HEK293 (cell line): ENCODE measurements around the gene FUT6.

ENCODE experiments used
- BCL11B ChIP-seq: fragments of 450-650 bp; formaldehyde crosslinking; IDR thresholded peaks from 2 replicates; pipeline ENCODE4 v1.5.1; 2016; ENCODE audit warnings: low read depth, missing biosample characterization, missing genetic modification characterization
- GLIS1 ChIP-seq: fragments of 450-650 bp; formaldehyde crosslinking; IDR thresholded peaks from 2 replicates; pipeline ENCODE4 v1.5.1; 2016; ENCODE audit warnings: missing biosample characterization, missing genetic modification characterization
- KLF7 ChIP-seq: fragments of 450-650 bp; formaldehyde crosslinking; IDR thresholded peaks from 2 replicates; pipeline ENCODE4 v1.5.1; 2016; ENCODE audit warnings: missing biosample characterization, missing genetic modification characterization, borderline replicate concordance
- KLF8 ChIP-seq: fragments of 450-650 bp; formaldehyde crosslinking; IDR thresholded peaks from 2 replicates; pipeline ENCODE4 v1.5.1; 2016; ENCODE audit warnings: missing biosample characterization, missing genetic modification characterization
- OSR2 ChIP-seq: fragments of 450-650 bp; formaldehyde crosslinking; IDR thresholded peaks from 2 replicates; pipeline ENCODE4 v1.5.1; 2016; ENCODE audit warnings: missing biosample characterization, missing genetic modification characterization
- PBX3 ChIP-seq: sonication (generic); formaldehyde crosslinking; IDR thresholded peaks from 2 replicates; pipeline ENCODE4 v1.8.1; 2022; ENCODE audit warnings: mild to moderate bottlenecking, moderate library complexity, missing genetic modification reagents
- PRDM10 ChIP-seq: fragments of 450-650 bp; formaldehyde crosslinking; IDR thresholded peaks from 2 replicates; pipeline ENCODE4 v1.5.1; 2016; ENCODE audit warnings: missing biosample characterization, missing genetic modification characterization
- PRDM6 ChIP-seq: fragments of 450-650 bp; formaldehyde crosslinking; IDR thresholded peaks from 2 replicates; pipeline ENCODE4 v1.5.1; 2017; ENCODE audit warnings: missing biosample characterization, missing genetic modification characterization
- SP7 ChIP-seq: fragments of 450-650 bp; formaldehyde crosslinking; IDR thresholded peaks from 2 replicates; pipeline ENCODE4 v1.5.1; 2016; ENCODE audit warnings: missing biosample characterization, missing genetic modification characterization
- YY1 ChIP-seq: fragments of 450-650 bp; formaldehyde crosslinking; IDR thresholded peaks from 2 replicates; pipeline ENCODE4 v1.5.1; 2018; ENCODE audit warnings: missing biosample characterization, missing genetic modification characterization
- YY2 ChIP-seq: fragments of 450-650 bp; formaldehyde crosslinking; IDR thresholded peaks from 2 replicates; pipeline ENCODE4 v1.5.1; 2016; ENCODE audit warnings: missing biosample characterization, missing genetic modification characterization
- ZBTB10 ChIP-seq: fragments of 450-650 bp; formaldehyde crosslinking; IDR thresholded peaks from 2 replicates; pipeline ENCODE4 v1.5.1; 2016; ENCODE audit warnings: missing biosample characterization, missing genetic modification characterization
- ZBTB17 ChIP-seq: fragments of 450-650 bp; formaldehyde crosslinking; IDR thresholded peaks from 2 replicates; pipeline ENCODE4 v1.5.1; 2016; ENCODE audit warnings: missing biosample characterization, missing genetic modification characterization
- ZBTB48 ChIP-seq: fragments of 450-650 bp; formaldehyde crosslinking; IDR thresholded peaks from 2 replicates; pipeline ENCODE4 v1.5.1; 2016; ENCODE audit warnings: missing biosample characterization, missing genetic modification characterization
- ZIC2 ChIP-seq: fragments of 450-650 bp; formaldehyde crosslinking; IDR thresholded peaks from 2 replicates; pipeline ENCODE4 v1.5.1; 2016; ENCODE audit warnings: missing biosample characterization, missing genetic modification characterization
- ZNF10 ChIP-seq: fragments of 450-650 bp; formaldehyde crosslinking; IDR thresholded peaks from 2 replicates; pipeline ENCODE4 v1.5.1; 2017; ENCODE audit warnings: missing biosample characterization, missing genetic modification characterization
- ZNF214 ChIP-seq: fragments of 450-650 bp; formaldehyde crosslinking; IDR thresholded peaks from 2 replicates; pipeline ENCODE4 v1.5.1; 2017; ENCODE audit warnings: missing biosample characterization, mild to moderate bottlenecking, missing genetic modification characterization, borderline replicate concordance
- ZNF221 ChIP-seq: fragments of 450-650 bp; formaldehyde crosslinking; IDR thresholded peaks from 2 replicates; pipeline ENCODE4 v1.5.1; 2017; ENCODE audit warnings: missing biosample characterization, missing genetic modification characterization, borderline replicate concordance
- ZNF24 ChIP-seq: fragments of 450-650 bp; formaldehyde crosslinking; IDR thresholded peaks from 2 replicates; pipeline ENCODE4 v1.5.1; 2016; ENCODE audit warnings: missing biosample characterization, missing genetic modification characterization
- ZNF335 ChIP-seq: fragments of 450-650 bp; formaldehyde crosslinking; conservative IDR thresholded peaks from 2 replicates; pipeline ENCODE4 v1.5.1; 2016; ENCODE audit warnings: missing biosample characterization, missing genetic modification characterization
- ZNF37A ChIP-seq: fragments of 450-650 bp; IDR thresholded peaks from 2 replicates; pipeline ENCODE4 v1.5.1; 2018; ENCODE audit warnings: missing biosample characterization, missing genetic modification characterization
- ZNF544 ChIP-seq: fragments of 450-650 bp; formaldehyde crosslinking; IDR thresholded peaks from 2 replicates; pipeline ENCODE4 v1.5.0; 2017; ENCODE audit warnings: missing biosample characterization, missing genetic modification characterization
- ZNF707 ChIP-seq: fragments of 450-650 bp; formaldehyde crosslinking; IDR thresholded peaks from 2 replicates; pipeline ENCODE4 v1.5.1; 2016; ENCODE audit warnings: missing biosample characterization, missing genetic modification characterization
- ZNF785 ChIP-seq: fragments of 450-650 bp; formaldehyde crosslinking; IDR thresholded peaks from 2 replicates; pipeline ENCODE4 v1.5.1; 2016; ENCODE audit warnings: missing biosample characterization, missing genetic modification characterization
- ZSCAN18 ChIP-seq: fragments of 450-650 bp; formaldehyde crosslinking; IDR thresholded peaks from 2 replicates; pipeline ENCODE4 v1.5.1; 2016; ENCODE audit warnings: missing biosample characterization, missing genetic modification characterization
- ZSCAN5A ChIP-seq: fragments of 450-650 bp; formaldehyde crosslinking; IDR thresholded peaks from 2 replicates; pipeline ENCODE4 v1.5.1; 2016; ENCODE audit warnings: missing biosample characterization, missing genetic modification characterization

The FUT6 gene

GRCh38 chr19:5790559-5791520 is 48.7 kb downstream of the FUT6 start, which contains the start of gene DUS3L (continued):
- TF ChIP-seq ZNF785 (tag by site-specific recombination) (peak; percentile 92), ZNF24 (tag by site-specific recombination) (peak; percentile 95), GLIS1 (tag by site-specific recombination) (peak; percentile 34; the same call in 1 of the 2 replicates), ZIC2 (peak; percentile 32; the same call in 1 of the 2 replicates), ZBTB10 (tag by site-specific recombination) (peak; percentile 73; the same call in 1 of the 2 replicates), ZBTB48 (tag by site-specific recombination) (0 out of 2 replicates have a peak, but pooled peaks have one; percentile 39), ZNF37A (tag by site-specific recombination) (no peak), BCL11B (0 out of 2 replicates have a peak, but pooled peaks have one; percentile 56), OSR2 (no peak), ZSCAN5A (tag by site-specific recombination) (peak; percentile 90), ZNF544 (tag by site-specific recombination) (no peak), ZNF335 (tag by site-specific recombination) (peak; percentile 100), PBX3 (CRISPR knock-in tag) (0 out of 2 replicates have a peak, but pooled peaks have one; percentile 27), ZBTB17 (tag by site-specific recombination) (peak; percentile 90), YY2 (peak; percentile 97), PRDM6 (tag by site-specific recombination) (no peak), ZNF10 (peak; percentile 48; the same call in 1 of the 2 replicates), PRDM10 (tag by site-specific recombination) (peak; percentile 46; the same call in 1 of the 2 replicates), KLF8 (tag by site-specific recombination) (peak; percentile 76), SP7 (tag by site-specific recombination) (peak; percentile 91), YY1 (tag by site-specific recombination) (peak; percentile 93), ZNF221 (tag by site-specific recombination) (no peak), ZSCAN18 (tag by site-specific recombination) (peak; percentile 64; the same call in 1 of the 2 replicates), ZNF214 (tag by site-specific recombination) (no peak), ZNF707 (tag by site-specific recombination) (peak; percentile 34; the same call in 1 of the 2 replicates), KLF7 (peak; percentile 37; the same call in 1 of the 2 replicates)
